HEK293T (cell line): ENCODE results near the gene ZNF48.

Experiments used
- ARNT ChIP-seq: fragments of 450-650 bp; IDR thresholded peaks from 2 replicates; pipeline ENCODE4 v1.6.1; 2017; ENCODE audit warnings: mild to moderate bottlenecking
- BHLHE40 ChIP-seq: fragments of 450-650 bp; IDR thresholded peaks from 2 replicates; pipeline ENCODE4 v1.6.1; 2016; ENCODE audit warnings: mild to moderate bottlenecking, moderate library complexity, borderline replicate concordance
- ELF4 ChIP-seq: fragments of 450-650 bp; IDR thresholded peaks from 2 replicates; pipeline ENCODE4 v1.6.1; 2017; ENCODE audit warnings: antibody characterized with exemption
- FOXA1 ChIP-seq: fragments of 450-650 bp; IDR thresholded peaks from 2 replicates; pipeline ENCODE4 v1.6.1; 2016; ENCODE audit warnings: mild to moderate bottlenecking
- FOXK2 ChIP-seq: fragments of 450-650 bp; IDR thresholded peaks from 2 replicates; pipeline ENCODE4 v1.6.1; 2016; ENCODE audit warnings: mild to moderate bottlenecking
- FOXM1 ChIP-seq: fragments of 450-650 bp; IDR thresholded peaks from 2 replicates; pipeline ENCODE4 v1.6.1; 2017; ENCODE audit warnings: mild to moderate bottlenecking, borderline replicate concordance
- HDGF ChIP-seq: fragments of 450-650 bp; IDR thresholded peaks from 2 replicates; pipeline ENCODE4 v1.6.1; 2017; ENCODE audit warnings: antibody characterized with exemption, borderline replicate concordance
- SP1 ChIP-seq: fragments of 450-650 bp; IDR thresholded peaks from 2 replicates; pipeline ENCODE4 v1.6.1; 2017
- TARDBP ChIP-seq: fragments of 450-650 bp; IDR thresholded peaks from 2 replicates; pipeline ENCODE4 v1.6.1; 2016

DNA sequence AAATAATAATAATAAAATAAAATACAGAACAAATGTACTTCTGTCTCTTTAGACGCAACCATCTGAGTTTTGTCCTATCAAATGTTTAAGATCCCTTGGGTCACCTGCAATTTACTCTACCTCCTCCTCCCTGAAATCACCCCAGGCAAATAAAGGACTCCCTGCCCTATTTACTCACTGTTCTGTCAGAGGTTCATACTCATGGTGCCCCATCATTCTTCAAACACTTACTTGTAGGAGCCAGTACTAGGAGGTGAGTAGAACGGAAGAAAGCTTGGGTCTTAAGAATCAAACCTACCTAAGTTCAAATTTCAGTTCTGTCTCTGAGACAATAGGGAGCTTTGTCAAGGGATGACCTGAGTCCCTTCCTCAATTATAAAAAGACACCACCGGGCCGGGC, 28.7 kb upstream of the ZNF48 start:
- TF ChIP-seq ELF4 (no peak), HDGF (no peak), TARDBP (no peak), FOXA1 (no peak), SP1 (no peak), FOXK2 (no peak), FOXM1 (no peak), ARNT (no peak), BHLHE40 (no peak)
